Measurements from ENCODE around the gene STXBP4. TPM values are rescaled to one million over a fixed set of nuclear protein-coding genes. Genes with fewer than 3 reads are reported as not detected.

Gene STXBP4, protein sequence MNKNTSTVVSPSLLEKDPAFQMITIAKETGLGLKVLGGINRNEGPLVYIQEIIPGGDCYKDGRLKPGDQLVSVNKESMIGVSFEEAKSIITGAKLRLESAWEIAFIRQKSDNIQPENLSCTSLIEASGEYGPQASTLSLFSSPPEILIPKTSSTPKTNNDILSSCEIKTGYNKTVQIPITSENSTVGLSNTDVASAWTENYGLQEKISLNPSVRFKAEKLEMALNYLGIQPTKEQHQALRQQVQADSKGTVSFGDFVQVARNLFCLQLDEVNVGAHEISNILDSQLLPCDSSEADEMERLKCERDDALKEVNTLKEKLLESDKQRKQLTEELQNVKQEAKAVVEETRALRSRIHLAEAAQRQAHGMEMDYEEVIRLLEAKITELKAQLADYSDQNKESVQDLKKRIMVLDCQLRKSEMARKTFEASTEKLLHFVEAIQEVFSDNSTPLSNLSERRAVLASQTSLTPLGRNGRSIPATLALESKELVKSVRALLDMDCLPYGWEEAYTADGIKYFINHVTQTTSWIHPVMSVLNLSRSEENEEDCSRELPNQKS
- total RNA-seq: 17.8 and 24.5 TPM in 2 replicates

GRCh38 chr17:54968262-54968987, at the start of gene STXBP4, which contains the start of gene COX11:
TSS of gene STXBP4 (plus strand) at chr17:54968765. CDS start at chr17:54986220, 17,455 bp downstream.
TSS of gene COX11 (minus strand) at chr17:54968654. CDS start at chr17:54968646, 8 bp downstream.

Other genes with a start within 250 kb of the STXBP4 start
- 12.3 and 19.5 TPM in 2 replicates for gene TOM1L1, start 67.9 kb upstream of the STXBP4 start, total RNA-seq
- 75.5 and 80.5 TPM in 2 replicates for gene COX11, start 111 bp upstream of the STXBP4 start, total RNA-seq